HG02885 (cell line): Measurements from ENCODE around the gene NFYC.
A peak's percentile ranks its signal among the peaks of the same experiment; 100 is the strongest.
"Not testable (repeated sequence)": the region's sequence is repeated elsewhere in the genome, so short reads cannot be mapped to it uniquely, and the experiment has no call there.

Experiments
- ATAC-seq: cut with Tn5 transposase; IDR thresholded peaks from one replicate; pipeline ENCODE4 v1.9.1; 2021; ENCODE audit warnings: mild to moderate bottlenecking; ENCODE audit not compliant: unreplicated experiment, poor library complexity

The NFYC gene

GRCh38 chr1:40704817-40705733 is 13.6 kb downstream of the NFYC start:
- ATAC-seq, result no peak

- ATAC-seq, result no peak
Measured at GRCh38 chr1:40706626-40707025, 15.1 kb downstream of the NFYC start.

GRCh38 chr1:40708750-40709099 is 17.2 kb downstream of the NFYC start:
- ATAC-seq, result peak; percentile 62

GRCh38 chr1:40709100-40709801 is 17.7 kb downstream of the NFYC start:
- ATAC-seq, result peak; percentile 89

- no peak for ATAC-seq
Measured at GRCh38 chr1:40709802-40710278, 18.3 kb downstream of the NFYC start.

GRCh38 chr1:40710581-40711315 is 19.2 kb downstream of the NFYC start:
- ATAC-seq, result no peak

GRCh38 chr1:40711465-40712404 is 20.2 kb downstream of the NFYC start:
- no peak for ATAC-seq

- ATAC-seq, result no peak
Measured at GRCh38 chr1:40712405-40712944, 21.0 kb downstream of the NFYC start.

- no peak for ATAC-seq
Measured at GRCh38 chr1:40712997-40713396, 21.5 kb downstream of the NFYC start.

GRCh38 chr1:40715491-40716059 is 24.1 kb downstream of the NFYC start:
- no peak for ATAC-seq

- no peak for ATAC-seq
Measured at GRCh38 chr1:40717065-40717464, 25.6 kb downstream of the NFYC start.

GRCh38 chr1:40717955-40718354 is 26.5 kb downstream of the NFYC start:
- no peak for ATAC-seq

- ATAC-seq, result no peak
Measured at GRCh38 chr1:40720493-40720892, 29.0 kb downstream of the NFYC start.

- no peak for ATAC-seq
Measured at GRCh38 chr1:40722622-40723021, 31.1 kb downstream of the NFYC start.

- ATAC-seq, result no peak
Measured at GRCh38 chr1:40723196-40723955, 31.9 kb downstream of the NFYC start.

- not testable (repeated sequence) for ATAC-seq
Measured at GRCh38 chr1:40727662-40728061, 36.2 kb downstream of the NFYC start.

GRCh38 chr1:40729316-40729862 is 37.9 kb downstream of the NFYC start:
- ATAC-seq, result not testable (repeated sequence)

- ATAC-seq, result no peak
Measured at GRCh38 chr1:40732756-40733301, 41.3 kb downstream of the NFYC start.
